Measurements from ENCODE around the gene CLEC16A.
"Not testable (repeated sequence)": the region's sequence is repeated elsewhere in the genome, so short reads cannot be mapped to it uniquely, and the experiment has no call there.

The CLEC16A gene

GRCh38 chr16:11211061-11211976, 267.0 kb downstream of the CLEC16A start:
- Mint-ChIP-seq H3K4me1 (peaks cover 18% of the 10 kb centered on the region), H3K27ac (no peak overlapping the region), H3K4me3 (no peak overlapping the region), H3K9me3 (peaks cover 7% of the 10 kb centered on the region), H3K36me3 (ENCODE audit: low read depth) (peaks cover 2% of the 10 kb centered on the region), H3K27me3 (no peaks in the 10 kb centered on the region)
- DNase-seq = no peak
- no peak for ATAC-seq

- DNase-seq (no peak), ATAC-seq (no peak)
- no peak overlapping the region for H3K27ac Mint-ChIP-seq
- no peaks in the 10 kb centered on the region for H3K27me3 Mint-ChIP-seq
- no peak overlapping the region for H3K4me3 Mint-ChIP-seq
- H3K4me1 Mint-ChIP-seq = peaks cover 9% of the 10 kb centered on the region
- H3K9me3 Mint-ChIP-seq = peaks cover 8% of the 10 kb centered on the region
- peaks cover 3% of the 10 kb centered on the region for H3K36me3 Mint-ChIP-seq (ENCODE audit: low read depth)
These were observed 267.8 kb downstream of the CLEC16A start for GRCh38 chr16:11211977-11212797.

- no peak overlapping the region for H3K27ac Mint-ChIP-seq
- H3K9me3 Mint-ChIP-seq = peaks cover 15% of the 10 kb centered on the region
- H3K4me3 Mint-ChIP-seq = no peak overlapping the region
- ATAC-seq = peak; percentile 34
- peaks cover 7% of the 10 kb centered on the region for H3K36me3 Mint-ChIP-seq (ENCODE audit: low read depth)
- H3K27me3 Mint-ChIP-seq = no peaks in the 10 kb centered on the region
- DNase-seq = no peak
- H3K4me1 Mint-ChIP-seq = peaks cover 10% of the 10 kb centered on the region
These were observed 268.4 kb downstream of the CLEC16A start for GRCh38 chr16:11212798-11213196.

GRCh38 chr16:11213373-11213772, 269.0 kb downstream of the CLEC16A start:
- no peak for ATAC-seq
- H3K4me3 Mint-ChIP-seq = no peak overlapping the region
- no peak overlapping the region for H3K27ac Mint-ChIP-seq
- no peaks in the 10 kb centered on the region for H3K27me3 Mint-ChIP-seq
- peaks cover 20% of the 10 kb centered on the region for H3K9me3 Mint-ChIP-seq
- peaks cover 10% of the 10 kb centered on the region for H3K4me1 Mint-ChIP-seq
- no peak for DNase-seq
- H3K36me3 Mint-ChIP-seq (ENCODE audit: low read depth) = peaks cover 10% of the 10 kb centered on the region

- H3K27ac Mint-ChIP-seq = no peak overlapping the region
- H3K36me3 Mint-ChIP-seq (ENCODE audit: low read depth) = peaks cover 13% of the 10 kb centered on the region
- ATAC-seq (no peak), DNase-seq (no peak)
- no peak overlapping the region for H3K4me3 Mint-ChIP-seq
- H3K27me3 Mint-ChIP-seq = no peaks in the 10 kb centered on the region
- H3K4me1 Mint-ChIP-seq = peaks cover 9% of the 10 kb centered on the region
- peaks cover 22% of the 10 kb centered on the region for H3K9me3 Mint-ChIP-seq
These were observed 269.4 kb downstream of the CLEC16A start for GRCh38 chr16:11213799-11214198.

GRCh38 chr16:11215935-11216556, 271.7 kb downstream of the CLEC16A start:
- Mint-ChIP-seq H3K36me3 (ENCODE audit: low read depth) (peaks cover 13% of the 10 kb centered on the region), H3K27ac (no peak overlapping the region), H3K4me1 (peaks cover 13% of the 10 kb centered on the region), H3K4me3 (no peak overlapping the region), H3K27me3 (no peaks in the 10 kb centered on the region), H3K9me3 (peaks cover 28% of the 10 kb centered on the region)
- DNase-seq (no peak), ATAC-seq (no peak)

- H3K36me3 Mint-ChIP-seq (ENCODE audit: low read depth) = peaks cover 13% of the 10 kb centered on the region
- H3K27me3 Mint-ChIP-seq = no peaks in the 10 kb centered on the region
- H3K9me3 Mint-ChIP-seq = peaks cover 28% of the 10 kb centered on the region
- H3K4me3 Mint-ChIP-seq = no peak overlapping the region
- DNase-seq (no peak), ATAC-seq (no peak)
- peaks cover 19% of the 10 kb centered on the region for H3K4me1 Mint-ChIP-seq
- H3K27ac Mint-ChIP-seq = no peak overlapping the region
These were observed 273.6 kb downstream of the CLEC16A start for GRCh38 chr16:11217651-11218603.

- DNase-seq = no peak
- no peak for ATAC-seq
- Mint-ChIP-seq H3K9me3 (peaks cover 28% of the 10 kb centered on the region), H3K27ac (no peak overlapping the region), H3K36me3 (ENCODE audit: low read depth) (peaks cover 13% of the 10 kb centered on the region), H3K27me3 (no peaks in the 10 kb centered on the region), H3K4me1 (peaks cover 26% of the 10 kb centered on the region), H3K4me3 (no peak overlapping the region)
These were observed 274.2 kb downstream of the CLEC16A start for GRCh38 chr16:11218604-11218962.

GRCh38 chr16:11219178-11219577, 274.8 kb downstream of the CLEC16A start:
- DNase-seq (no peak), ATAC-seq (no peak)
- Mint-ChIP-seq H3K4me3 (no peak overlapping the region), H3K4me1 (peaks cover 31% of the 10 kb centered on the region), H3K36me3 (ENCODE audit: low read depth) (peaks cover 13% of the 10 kb centered on the region), H3K27ac (no peak overlapping the region), H3K9me3 (peaks cover 28% of the 10 kb centered on the region), H3K27me3 (no peaks in the 10 kb centered on the region)

GRCh38 chr16:11220507-11220906, 276.1 kb downstream of the CLEC16A start:
- not testable (repeated sequence) for ATAC-seq, H3K4me3 Mint-ChIP-seq, H3K27ac Mint-ChIP-seq, H3K27me3 Mint-ChIP-seq, DNase-seq
- peaks cover 28% of the 10 kb centered on the region for H3K9me3 Mint-ChIP-seq
- peaks cover 44% of the 10 kb centered on the region for H3K4me1 Mint-ChIP-seq
- peaks cover 13% of the 10 kb centered on the region for H3K36me3 Mint-ChIP-seq (ENCODE audit: low read depth)

- H3K27me3 Mint-ChIP-seq = no peaks in the 10 kb centered on the region
- H3K27ac Mint-ChIP-seq = peak overlapping the region; percentile 98
- DNase-seq (peak; percentile 74), ATAC-seq (peak; percentile 57)
- H3K9me3 Mint-ChIP-seq = peaks cover under 1% of the 10 kb centered on the region
- H3K36me3 Mint-ChIP-seq (ENCODE audit: low read depth) = no peaks in the 10 kb centered on the region
- H3K4me3 Mint-ChIP-seq = peak overlapping the region; percentile 67
- peaks cover 71% of the 10 kb centered on the region for H3K4me1 Mint-ChIP-seq
These were observed 279.9 kb downstream of the CLEC16A start for GRCh38 chr16:11224096-11224893.

GRCh38 chr16:11224894-11225676, 280.7 kb downstream of the CLEC16A start:
- Mint-ChIP-seq H3K4me1 (peaks cover 75% of the 10 kb centered on the region), H3K36me3 (ENCODE audit: low read depth) (no peaks in the 10 kb centered on the region)

More at GRCh38 chr16:11224894-11225676, 280.7 kb downstream of the CLEC16A start:
- H3K27me3 Mint-ChIP-seq = no peaks in the 10 kb centered on the region
- H3K27ac Mint-ChIP-seq = peak overlapping the region; percentile 98
- H3K9me3 Mint-ChIP-seq = no peaks in the 10 kb centered on the region
- peak; percentile 83 for DNase-seq
- peak; percentile 84 for ATAC-seq
- peak overlapping the region; percentile 67 for H3K4me3 Mint-ChIP-seq

Measured in activated naive CD8-positive, alpha-beta T cell treated with anti-CD3 and anti-CD28 coated beads, Interleukin-2, amount 50 U/mL, for 24 hours (primary cell).